ENCODE data around the gene PPP1R15A.

DNA sequence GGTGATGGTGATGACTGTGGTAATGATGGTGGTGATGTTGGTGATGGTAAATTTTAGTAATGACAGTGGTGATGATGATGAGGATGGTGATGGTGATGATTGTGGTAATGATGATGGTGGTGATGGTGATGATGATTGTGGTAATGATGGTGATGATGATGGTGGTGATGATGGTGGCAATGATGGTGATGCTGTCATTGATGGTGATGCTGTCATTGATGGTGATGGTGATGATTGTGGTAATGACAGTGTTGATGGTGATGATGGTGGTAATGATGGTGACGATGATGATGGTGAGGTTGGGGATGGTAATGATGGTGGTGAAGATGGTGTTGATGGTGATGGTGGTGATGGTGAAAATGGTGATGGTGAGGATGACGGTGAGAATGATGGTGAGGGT, 49.7 kb upstream of the PPP1R15A start:
- TF ChIP-seq, protein P1, sequence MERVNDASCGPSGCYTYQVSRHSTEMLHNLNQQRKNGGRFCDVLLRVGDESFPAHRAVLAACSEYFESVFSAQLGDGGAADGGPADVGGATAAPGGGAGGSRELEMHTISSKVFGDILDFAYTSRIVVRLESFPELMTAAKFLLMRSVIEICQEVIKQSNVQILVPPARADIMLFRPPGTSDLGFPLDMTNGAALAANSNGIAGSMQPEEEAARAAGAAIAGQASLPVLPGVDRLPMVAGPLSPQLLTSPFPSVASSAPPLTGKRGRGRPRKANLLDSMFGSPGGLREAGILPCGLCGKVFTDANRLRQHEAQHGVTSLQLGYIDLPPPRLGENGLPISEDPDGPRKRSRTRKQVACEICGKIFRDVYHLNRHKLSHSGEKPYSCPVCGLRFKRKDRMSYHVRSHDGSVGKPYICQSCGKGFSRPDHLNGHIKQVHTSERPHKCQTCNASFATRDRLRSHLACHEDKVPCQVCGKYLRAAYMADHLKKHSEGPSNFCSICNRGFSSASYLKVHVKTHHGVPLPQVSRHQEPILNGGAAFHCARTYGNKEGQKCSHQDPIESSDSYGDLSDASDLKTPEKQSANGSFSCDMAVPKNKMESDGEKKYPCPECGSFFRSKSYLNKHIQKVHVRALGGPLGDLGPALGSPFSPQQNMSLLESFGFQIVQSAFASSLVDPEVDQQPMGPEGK (CRISPR knock-in tag; IDR thresholded peaks at IDR 0.05; ENCODE audit: borderline replicate concordance): no peak
- no peak for TF ChIP-seq ARNTL (CRISPR knock-in tag; IDR thresholded peaks at IDR 0.05; ENCODE audit: borderline replicate concordance, low read depth)
- no peak for TF ChIP-seq ESRRG (CRISPR knock-in tag; IDR thresholded peaks at IDR 0.05)
- no peak for TF ChIP-seq ISL1 (CRISPR knock-in tag; IDR thresholded peaks at IDR 0.05)
- no peak for TF ChIP-seq PPARA (CRISPR knock-in tag; IDR thresholded peaks at IDR 0.05; ENCODE audit: borderline replicate concordance)
- no peak for TF ChIP-seq BACH2 (CRISPR knock-in tag; IDR thresholded peaks at IDR 0.05; ENCODE audit: borderline replicate concordance)

All from SK-N-SH treated with all-trans-retinoic acid at 6 μM for 48 hours (cell line).